ENCODE data around the gene TK1. TPM values are rescaled to one million over a fixed set of nuclear protein-coding genes. Genes with fewer than 3 reads are reported as not detected.
"Not testable (repeated sequence)": the region's sequence is repeated elsewhere in the genome, so short reads cannot be mapped to it uniquely, and the experiment has no call there.

TK1 gene, protein sequence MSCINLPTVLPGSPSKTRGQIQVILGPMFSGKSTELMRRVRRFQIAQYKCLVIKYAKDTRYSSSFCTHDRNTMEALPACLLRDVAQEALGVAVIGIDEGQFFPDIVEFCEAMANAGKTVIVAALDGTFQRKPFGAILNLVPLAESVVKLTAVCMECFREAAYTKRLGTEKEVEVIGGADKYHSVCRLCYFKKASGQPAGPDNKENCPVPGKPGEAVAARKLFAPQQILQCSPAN
- 49.8 TPM for polyA plus RNA-seq (2012; ENCODE audit: missing spikeins)

DNA sequence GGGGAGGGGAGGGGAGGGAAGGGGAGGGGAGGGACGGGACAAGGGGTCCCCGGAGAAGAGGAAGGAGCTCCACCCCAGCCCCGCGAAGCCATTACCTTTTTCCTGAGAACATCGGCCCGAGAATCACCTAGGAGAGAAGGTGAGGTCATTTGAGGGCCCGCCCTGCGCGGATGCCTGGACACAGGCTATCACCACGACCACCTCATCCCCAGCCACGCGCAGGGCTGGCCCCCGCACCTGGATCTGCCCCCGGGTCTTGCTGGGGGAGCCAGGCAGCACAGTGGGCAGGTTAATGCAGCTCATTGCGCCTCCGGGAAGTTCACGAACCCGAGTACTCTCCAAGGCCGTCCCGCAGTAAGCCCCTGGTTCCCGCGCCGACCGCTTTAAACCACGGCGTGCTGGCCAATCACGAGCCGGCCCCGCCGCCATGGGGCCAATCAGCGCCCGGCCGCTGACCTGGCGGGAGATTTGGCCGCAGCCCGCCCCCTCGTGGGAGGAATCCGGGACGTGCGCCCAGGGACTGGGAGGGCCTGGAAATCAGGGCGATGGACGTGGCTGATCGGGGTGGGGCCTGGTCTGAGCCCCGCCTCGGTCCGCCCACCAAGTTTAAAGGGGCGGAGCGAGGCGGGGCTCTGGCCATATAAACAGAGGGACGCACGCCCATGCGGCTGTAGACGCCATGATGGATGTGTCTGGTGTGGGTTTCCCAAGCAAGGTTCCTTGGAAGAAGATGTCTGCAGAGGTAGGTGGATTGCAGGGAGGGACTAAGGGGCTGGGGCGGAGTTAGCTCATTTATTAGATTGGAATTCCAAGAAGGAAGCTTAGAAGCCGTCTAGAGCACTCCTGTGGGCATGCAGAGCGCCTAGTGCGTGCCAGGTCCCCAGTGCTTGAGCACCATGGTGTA is at the start of gene TK1, which contains the start of gene AFMID:
TK1 (minus strand) TSS at position 361 of the 904 bp plus-strand sequence; CDS start at position 303, 58 bp downstream.
AFMID (plus strand) TSS at position 671 of the 904 bp plus-strand sequence; CDS start at position 680, 9 bp downstream.
- FAIRE-seq (peak; percentile 98), DNase-seq (ENCODE audit: insufficient read length) (peak; percentile 99)
- TF ChIP-seq POLR2A (IDR thresholded peaks at IDR 0.05; ENCODE audit: low read depth, low read length) = peak; percentile 96
- peak; percentile 96 for TF ChIP-seq POLR2AphosphoS5 (IDR thresholded peaks at IDR 0.05; ENCODE audit: low read depth, low read length)
- peak; percentile 18; the same call in 1 of the 2 replicates for TF ChIP-seq TAF1 (IDR thresholded peaks at IDR 0.05; ENCODE audit: borderline replicate concordance, low read depth, low read length)

DNA sequence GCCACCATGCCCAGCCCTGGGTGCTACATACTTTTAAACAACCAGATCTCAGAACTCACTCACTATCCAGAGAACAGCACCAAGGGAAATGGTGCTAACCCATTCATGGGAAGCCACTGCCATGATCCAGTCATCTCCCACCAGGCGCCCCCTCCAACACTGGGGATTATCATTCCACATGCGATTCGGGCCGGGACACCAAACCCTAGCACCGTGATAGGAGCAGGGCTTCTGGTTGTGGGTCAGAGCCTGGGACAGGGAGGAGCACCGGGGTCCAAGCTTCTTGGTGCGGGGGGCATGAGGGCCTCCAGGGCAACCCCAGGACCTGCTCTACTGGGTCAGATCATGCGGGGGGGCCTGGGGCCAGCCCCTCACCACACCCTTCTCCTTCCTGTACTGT is 49.0 kb upstream of the TK1 start:
- FAIRE-seq = no peak

DNA sequence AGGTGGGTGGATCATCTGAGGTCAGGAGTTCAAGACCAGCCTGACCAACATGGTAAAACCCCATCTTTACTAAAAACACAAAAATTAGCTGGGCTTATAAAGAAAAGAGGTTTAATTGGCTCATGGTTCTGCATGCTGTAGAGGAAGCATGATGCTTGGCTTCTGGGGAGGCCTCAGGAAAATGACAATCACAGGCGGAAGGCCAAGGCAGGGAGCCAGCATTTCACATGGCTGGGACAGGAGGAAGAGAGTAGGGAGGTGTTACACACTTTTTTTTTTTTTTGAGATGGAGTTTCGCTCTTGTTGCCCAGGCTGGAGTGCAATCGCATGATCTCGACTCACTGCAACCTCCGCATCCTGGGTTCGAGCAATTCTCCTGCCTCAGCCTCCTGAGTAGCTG is 48.2 kb upstream of the TK1 start:
- DNase-seq (ENCODE audit: insufficient read length); FAIRE-seq: not testable (repeated sequence)

More for the DNA sequence above, 49.0 kb upstream of the TK1 start:
- no peak for DNase-seq (ENCODE audit: insufficient read length)
- TF ChIP-seq POLR2AphosphoS5 (IDR thresholded peaks at IDR 0.05; ENCODE audit: low read depth, low read length) (no peak), TAF1 (IDR thresholded peaks at IDR 0.05; ENCODE audit: borderline replicate concordance, low read depth, low read length) (no peak), POLR2A (IDR thresholded peaks at IDR 0.05; ENCODE audit: low read depth, low read length) (no peak)

DNA sequence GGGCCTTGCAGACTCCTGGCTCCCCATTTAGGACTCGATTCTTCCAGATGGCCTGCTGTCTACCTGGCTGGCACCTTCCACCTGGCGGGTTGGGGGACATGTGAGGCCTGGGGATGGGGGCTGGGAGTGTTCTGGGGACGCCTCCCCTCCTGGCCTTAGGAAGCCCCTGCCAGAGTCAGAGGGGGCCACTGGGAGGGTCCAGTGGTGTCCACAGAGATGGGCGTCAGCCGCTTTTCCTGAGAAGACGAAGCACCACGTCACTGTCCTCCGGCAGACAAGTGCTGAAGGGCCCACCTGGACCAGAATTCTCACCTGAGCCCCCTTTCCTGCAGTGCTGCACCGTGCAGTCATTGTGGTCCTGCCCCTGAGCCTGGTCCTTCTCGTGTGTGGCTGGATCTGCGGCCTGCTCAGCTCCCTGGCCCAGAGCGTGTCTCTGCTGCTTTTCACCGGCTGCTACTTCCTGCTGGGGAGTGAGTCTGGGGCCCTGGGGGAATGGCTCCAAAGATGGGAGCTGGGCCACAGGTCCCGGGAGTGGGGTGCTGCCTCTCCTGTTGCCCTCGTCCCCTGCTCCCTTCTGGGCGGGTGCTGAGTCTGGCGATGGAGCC is 47.5 kb upstream of the TK1 start:
- FAIRE-seq (no peak), DNase-seq (ENCODE audit: insufficient read length) (no peak)
- TF ChIP-seq POLR2A (IDR thresholded peaks at IDR 0.05; ENCODE audit: low read depth, low read length) = no peak
- TF ChIP-seq POLR2AphosphoS5 (IDR thresholded peaks at IDR 0.05; ENCODE audit: low read depth, low read length) = no peak
- no peak for TF ChIP-seq TAF1 (IDR thresholded peaks at IDR 0.05; ENCODE audit: borderline replicate concordance, low read depth, low read length)

DNA sequence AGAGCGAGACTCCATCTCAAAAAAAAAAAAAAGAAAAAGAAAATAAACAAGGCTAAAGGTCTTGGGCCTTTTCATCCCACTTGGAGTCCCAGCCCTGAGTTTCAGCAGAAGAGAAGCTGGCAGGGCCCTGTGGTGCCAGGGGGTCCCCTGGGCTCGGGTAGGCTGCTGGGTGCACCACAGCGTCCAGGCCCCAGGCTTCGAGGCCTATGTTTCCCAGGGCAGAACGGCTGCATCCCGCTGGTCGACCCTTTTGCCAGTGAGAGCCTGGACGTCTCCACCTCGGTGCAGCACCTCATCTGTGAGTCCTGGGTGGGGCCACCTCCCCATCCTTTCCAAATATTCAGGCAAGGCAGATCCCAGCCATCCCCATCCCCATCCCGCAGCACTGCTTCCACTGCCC is 46.8 kb upstream of the TK1 start:
- DNase-seq (ENCODE audit: insufficient read length) (no peak), FAIRE-seq (no peak)
- TF ChIP-seq TAF1 (IDR thresholded peaks at IDR 0.05; ENCODE audit: borderline replicate concordance, low read depth, low read length) (no peak), POLR2AphosphoS5 (IDR thresholded peaks at IDR 0.05; ENCODE audit: low read depth, low read length) (no peak), POLR2A (IDR thresholded peaks at IDR 0.05; ENCODE audit: low read depth, low read length) (no peak)

DNA sequence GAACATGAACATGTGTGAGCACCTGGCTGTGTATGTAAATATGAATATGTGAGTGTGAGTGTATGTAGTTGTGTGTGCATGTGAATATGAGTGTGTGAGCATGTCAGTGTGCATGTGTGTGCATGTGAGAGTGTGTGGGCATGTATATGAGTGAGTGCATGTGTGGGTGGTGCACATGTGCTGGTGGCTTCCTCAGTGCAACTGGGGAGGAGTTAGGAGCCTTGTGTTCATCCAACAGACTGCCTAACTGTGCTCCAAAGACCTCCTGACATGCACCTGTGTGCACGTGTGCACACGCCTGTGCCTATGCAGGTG is 46.0 kb upstream of the TK1 start:
- FAIRE-seq (no peak), DNase-seq (ENCODE audit: insufficient read length) (no peak)
- TF ChIP-seq POLR2A (IDR thresholded peaks at IDR 0.05; ENCODE audit: low read depth, low read length) (no peak), TAF1 (IDR thresholded peaks at IDR 0.05; ENCODE audit: borderline replicate concordance, low read depth, low read length) (no peak), POLR2AphosphoS5 (IDR thresholded peaks at IDR 0.05; ENCODE audit: low read depth, low read length) (no peak)

DNA sequence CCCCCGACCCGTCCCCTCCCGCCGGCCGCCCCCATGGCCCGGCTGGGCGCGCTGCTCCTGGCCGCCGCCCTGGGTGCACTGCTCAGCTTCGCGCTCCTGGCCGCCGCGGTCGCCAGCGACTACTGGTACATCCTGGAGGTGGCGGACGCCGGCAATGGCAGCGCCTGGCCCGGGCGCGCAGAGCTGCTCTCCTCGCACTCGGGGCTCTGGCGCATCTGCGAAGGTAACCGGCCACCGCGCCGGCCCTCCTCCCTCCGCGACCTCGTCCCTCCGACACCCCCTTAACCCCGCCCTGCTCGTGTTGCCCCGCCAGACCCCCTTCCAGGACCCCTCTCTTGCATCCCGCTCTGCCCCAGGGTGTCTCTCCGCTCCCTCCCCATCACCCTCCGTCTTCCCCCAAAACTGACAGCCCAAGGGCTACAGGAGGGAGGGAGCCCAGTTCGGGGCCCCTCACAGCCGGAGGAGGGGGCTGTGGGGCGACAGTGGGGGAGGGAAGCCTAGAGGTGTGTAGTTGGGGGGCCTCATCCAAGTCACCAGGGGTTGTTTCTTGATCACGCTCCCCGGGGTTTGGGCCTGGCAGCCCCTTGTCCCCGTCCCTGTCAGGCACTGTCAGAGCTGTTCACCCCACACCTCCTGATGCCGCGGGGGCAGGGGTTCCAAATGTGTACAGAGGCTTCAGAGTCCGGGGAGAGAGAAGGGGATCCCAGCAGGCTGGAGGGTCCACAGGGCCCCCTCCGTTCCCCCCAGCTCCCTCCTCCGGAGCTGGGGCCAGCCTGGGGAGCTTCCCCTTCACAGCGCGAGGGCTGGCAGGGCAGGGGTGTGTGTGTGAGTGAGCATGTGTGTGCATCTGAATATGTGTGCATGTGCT is 45.4 kb upstream of the TK1 start:
- DNase-seq (ENCODE audit: insufficient read length) (no peak), FAIRE-seq (no peak)
- TF ChIP-seq POLR2A (IDR thresholded peaks at IDR 0.05; ENCODE audit: low read depth, low read length) = no peak
- no peak for TF ChIP-seq POLR2AphosphoS5 (IDR thresholded peaks at IDR 0.05; ENCODE audit: low read depth, low read length)
- no peak for TF ChIP-seq TAF1 (IDR thresholded peaks at IDR 0.05; ENCODE audit: borderline replicate concordance, low read depth, low read length)

DNA sequence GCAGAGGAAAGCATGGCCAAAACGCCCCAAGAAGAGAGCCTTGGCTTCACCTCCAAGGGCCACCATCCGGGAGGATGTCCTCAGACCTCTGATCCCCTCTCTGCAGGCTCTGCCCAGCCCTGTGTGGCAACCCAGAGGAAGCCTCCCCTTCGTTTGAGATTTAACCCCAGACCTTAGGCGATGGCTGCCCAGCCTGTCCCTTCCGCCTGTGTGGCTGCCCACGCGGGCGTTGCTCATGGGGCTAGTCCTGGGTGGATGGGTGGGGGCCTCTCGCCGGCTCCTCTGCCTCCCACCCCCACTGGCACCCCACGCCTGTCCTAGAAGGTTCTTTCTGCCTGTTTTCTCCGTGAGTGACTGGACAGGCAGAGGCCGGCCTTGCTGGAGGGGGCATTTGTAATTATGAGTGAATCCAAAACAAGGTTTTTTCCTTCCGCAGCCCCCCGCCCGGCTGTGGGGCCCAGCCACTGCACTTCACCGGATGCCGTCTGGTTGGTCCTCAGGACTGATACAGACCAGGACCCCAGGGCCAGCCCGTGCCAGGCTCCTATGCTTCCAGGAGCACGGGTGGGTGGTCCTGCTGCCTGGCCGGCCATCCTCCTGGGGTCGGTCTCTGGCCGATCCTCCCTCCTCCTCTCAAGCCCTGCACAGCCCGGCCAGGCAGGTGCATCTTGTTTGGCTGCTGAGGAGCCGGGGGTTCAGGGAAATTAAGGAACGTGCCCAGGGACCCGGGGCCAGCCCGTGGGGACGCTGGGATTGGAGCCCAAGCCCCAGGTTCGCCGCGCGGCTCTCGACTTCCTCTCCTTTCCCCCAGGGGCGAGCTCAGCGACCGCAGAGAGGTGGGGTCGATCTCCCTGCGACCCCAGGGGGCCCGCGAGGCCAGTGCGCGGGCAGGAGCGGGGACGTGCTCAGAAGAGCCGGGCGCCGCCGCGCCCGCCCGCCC is 44.4 kb upstream of the TK1 start, which contains the start of gene TMEM235:
TMEM235 (plus strand) TSS at position 636 of the 940 bp plus-strand sequence. CDS start 393 bp downstream, outside the sequence.
- FAIRE-seq (no peak), DNase-seq (ENCODE audit: insufficient read length) (no peak)

DNA sequence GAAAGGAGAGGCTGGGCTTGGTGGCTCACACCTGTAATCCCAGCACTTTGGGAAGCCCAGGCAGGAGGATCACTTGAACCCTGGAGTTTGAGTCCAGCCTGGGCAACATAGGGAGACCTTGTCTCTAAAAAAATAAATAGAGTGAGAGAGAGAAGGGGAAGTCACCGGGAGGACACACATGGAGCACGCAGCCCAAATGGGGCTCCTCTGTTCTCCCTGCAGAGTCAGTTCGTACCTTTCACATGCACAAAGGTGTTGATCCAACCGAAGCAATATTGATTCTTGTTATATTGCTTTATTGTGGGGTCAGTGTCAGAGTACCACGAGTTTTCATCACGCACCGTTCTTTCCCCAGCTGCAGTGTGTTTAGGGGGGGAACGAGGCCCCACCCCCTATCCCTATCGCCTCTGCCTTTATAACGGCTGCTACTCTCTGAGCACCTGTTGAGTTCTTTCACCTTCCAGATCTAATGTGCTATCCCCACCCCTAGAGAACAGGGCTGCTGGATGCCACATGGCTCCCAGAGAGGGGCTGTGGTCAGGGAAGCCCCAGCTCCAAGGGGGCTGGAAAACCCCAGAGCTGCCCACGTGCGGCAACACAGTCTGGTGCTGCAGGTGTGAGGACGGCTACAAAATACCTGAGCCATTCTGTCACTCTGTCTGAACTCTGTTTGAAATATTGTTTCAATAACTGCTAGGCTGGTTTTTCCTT is 43.6 kb upstream of the TK1 start:
- no peak for DNase-seq (ENCODE audit: insufficient read length)
- TF ChIP-seq POLR2AphosphoS5 (IDR thresholded peaks at IDR 0.05; ENCODE audit: low read depth, low read length) (no peak), POLR2A (IDR thresholded peaks at IDR 0.05; ENCODE audit: low read depth, low read length) (no peak), TAF1 (IDR thresholded peaks at IDR 0.05; ENCODE audit: borderline replicate concordance, low read depth, low read length) (no peak)
- FAIRE-seq = peak; percentile 73

More for the DNA sequence above, 44.4 kb upstream of the TK1 start, which contains the start of gene TMEM235:
- TF ChIP-seq POLR2AphosphoS5 (IDR thresholded peaks at IDR 0.05; ENCODE audit: low read depth, low read length) = no peak
